T-helper 2 cell (primary cell): Measurements from ENCODE around the gene AFAP1L1.

Source experiments
- DNase-seq, 5 experiments: peaks; one replicate each; pipeline versions ENCODE4 v3.0.0 to v3.0.0-alpha.2; 2012 to 2022

The AFAP1L1 gene

DNA sequence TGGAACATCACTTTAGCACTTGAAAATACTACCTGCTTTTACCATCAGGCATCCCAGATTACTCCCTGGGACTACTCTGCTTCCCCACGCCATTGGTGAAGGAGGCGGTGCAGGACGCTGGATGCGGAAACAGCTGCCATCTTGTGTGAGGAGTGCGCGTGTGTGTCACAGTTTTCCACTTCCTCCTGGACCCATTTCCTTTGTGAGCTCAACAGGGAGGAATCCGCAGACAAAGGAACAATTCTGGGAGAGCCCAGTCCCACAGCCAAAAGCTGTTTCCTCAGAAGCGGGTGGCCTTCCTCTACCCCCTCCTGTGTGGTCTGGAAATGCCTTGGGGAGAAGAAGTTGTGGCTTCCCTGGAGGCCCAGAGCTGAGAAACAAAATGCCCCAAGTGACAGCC is 16.8 kb downstream of the AFAP1L1 start:
- no peak for DNase-seq

- no peak for DNase-seq
These were observed 17.6 kb downstream of the AFAP1L1 start for GRCh38 chr5:149289301-149289700.

GRCh38 chr5:149294872-149295829 is 23.5 kb downstream of the AFAP1L1 start:
- no peak for DNase-seq

- DNase-seq = no peak
These were observed 25.8 kb downstream of the AFAP1L1 start for GRCh38 chr5:149297340-149298025.

GRCh38 chr5:149298163-149298562 is 26.5 kb downstream of the AFAP1L1 start:
- no peak for DNase-seq

GRCh38 chr5:149298842-149299404 is 27.3 kb downstream of the AFAP1L1 start:
- no peak for DNase-seq

DNA sequence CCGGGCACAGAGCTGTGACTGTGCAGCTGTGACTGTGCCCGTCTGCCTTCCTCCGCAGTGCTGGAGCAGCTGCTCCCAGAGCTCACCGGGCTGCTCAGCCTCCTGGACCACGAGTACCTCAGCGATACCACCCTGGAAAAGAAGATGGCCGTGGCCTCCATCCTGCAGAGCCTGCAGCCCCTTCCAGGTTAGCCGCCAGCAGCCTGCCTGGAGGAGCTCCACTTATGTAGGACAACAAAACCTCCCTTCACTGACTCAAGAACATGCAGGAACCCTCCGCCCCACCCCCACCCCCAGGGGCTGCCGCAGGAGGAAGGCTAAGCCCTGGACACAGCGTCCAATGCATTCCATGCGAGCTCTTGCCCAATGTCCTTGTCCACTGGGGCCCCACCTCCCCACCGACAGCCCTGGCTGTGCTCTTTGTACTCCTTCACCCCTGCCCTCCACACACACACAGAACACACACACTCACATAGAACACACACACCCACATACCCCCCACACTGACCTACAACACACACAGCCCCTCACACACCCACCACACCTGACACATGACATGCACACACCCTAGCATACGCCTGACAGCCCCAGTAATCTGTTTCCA is 27.9 kb downstream of the AFAP1L1 start:
- no peak for DNase-seq

DNA sequence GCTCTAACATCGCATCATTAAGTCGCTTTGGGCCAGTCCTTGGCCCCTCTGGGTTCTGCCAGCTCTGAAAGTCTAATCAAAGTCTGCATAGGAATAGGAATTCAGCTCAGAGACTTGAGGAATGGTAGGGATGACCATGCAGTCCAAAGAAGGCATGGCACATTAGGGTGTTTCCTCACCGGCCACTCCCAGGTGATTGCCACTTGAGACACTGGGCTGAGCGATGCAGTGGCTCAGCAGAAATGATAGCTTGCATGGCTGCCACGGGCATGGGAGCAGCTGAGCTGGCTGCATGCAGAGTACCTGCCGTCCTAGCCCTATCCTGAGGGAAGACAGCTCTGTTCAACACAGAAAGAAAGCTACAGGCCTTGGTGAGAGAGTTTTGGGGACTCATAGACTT is 28.8 kb downstream of the AFAP1L1 start:
- no peak for DNase-seq

GRCh38 chr5:149301049-149301743 is 29.5 kb downstream of the AFAP1L1 start:
- no peak for DNase-seq

GRCh38 chr5:149301744-149302380 is 30.2 kb downstream of the AFAP1L1 start:
- DNase-seq = no peak

DNA sequence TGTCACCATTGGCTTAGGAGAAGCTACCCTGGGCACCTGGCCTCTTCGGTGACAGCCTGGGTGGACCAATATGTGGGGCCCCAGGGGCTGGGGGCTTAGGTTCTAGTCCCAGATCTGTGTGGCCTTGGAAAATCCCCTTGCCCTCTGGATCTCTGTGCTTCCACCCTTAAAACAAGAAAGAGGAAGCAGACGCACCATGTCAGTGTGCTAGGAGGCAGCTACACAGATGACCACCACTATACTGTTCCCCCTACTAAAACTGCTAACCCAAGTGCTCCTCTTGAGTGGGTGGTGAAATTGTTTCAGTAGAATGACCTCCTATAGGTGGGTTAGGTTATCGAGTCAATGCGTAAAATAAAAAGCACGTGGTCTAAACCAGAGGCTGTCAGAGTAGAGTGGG is 31.0 kb downstream of the AFAP1L1 start:
- DNase-seq = no peak

DNA sequence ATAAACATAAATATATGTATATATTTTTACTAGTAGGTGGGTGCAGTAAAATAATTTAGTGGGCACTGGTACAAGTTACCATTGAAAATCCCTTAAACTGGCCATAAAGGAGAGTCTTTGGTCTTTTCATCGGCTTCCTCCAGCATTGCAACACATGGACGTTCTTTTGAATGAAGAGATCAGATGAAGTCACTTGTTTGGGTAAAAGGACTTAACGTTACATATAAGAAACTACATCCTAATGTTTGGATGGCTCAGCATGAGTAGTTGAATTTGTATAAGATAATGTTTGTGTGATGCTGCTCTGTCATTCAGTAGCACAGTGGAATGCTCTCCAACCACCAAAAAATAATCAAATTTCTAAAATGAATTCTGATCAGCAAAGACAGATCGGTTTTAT is 31.6 kb downstream of the AFAP1L1 start:
- no peak for DNase-seq

GRCh38 chr5:149304195-149305078 is 32.8 kb downstream of the AFAP1L1 start:
- DNase-seq = no peak

GRCh38 chr5:149309354-149309753 is 37.7 kb downstream of the AFAP1L1 start:
- DNase-seq = no peak

- no peak for DNase-seq
These were observed 38.8 kb downstream of the AFAP1L1 start for GRCh38 chr5:149310488-149310887.

DNA sequence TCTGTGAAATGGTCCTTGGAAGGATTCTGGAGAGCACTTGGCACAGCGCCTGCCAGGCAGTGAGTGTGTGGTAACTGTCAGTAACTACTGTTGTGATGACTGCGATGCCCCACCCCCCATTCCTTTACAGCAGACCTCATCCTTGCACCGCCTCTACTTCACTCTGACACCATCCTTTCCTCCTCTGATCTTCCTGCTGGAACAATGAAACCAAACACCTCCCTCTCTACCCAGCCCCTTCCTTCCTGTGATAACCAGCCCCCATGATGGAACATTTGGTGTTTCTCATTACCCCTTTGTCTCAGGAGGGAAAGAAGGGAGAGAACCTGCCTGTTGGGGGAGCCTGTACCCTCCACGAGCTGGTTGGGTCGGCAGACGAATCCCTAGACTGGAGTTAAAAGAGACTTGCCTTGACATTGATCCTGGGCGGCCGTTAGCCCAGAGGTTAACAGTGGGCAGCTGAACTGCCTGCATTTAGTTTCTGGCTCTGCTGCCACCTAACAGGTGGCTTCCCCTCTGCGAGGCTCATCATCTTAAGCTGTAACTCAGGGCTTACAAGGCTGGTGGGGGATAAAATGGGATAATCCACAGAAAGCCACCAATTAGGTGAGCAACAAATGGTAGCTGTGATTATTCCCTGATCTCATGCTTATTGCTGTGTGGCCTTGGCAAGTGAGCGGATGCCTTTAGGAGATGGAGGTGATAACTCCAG is 39.4 kb downstream of the AFAP1L1 start:
- DNase-seq = no peak

- no peak for DNase-seq
These were observed 41.6 kb downstream of the AFAP1L1 start for GRCh38 chr5:149313151-149313841.

DNA sequence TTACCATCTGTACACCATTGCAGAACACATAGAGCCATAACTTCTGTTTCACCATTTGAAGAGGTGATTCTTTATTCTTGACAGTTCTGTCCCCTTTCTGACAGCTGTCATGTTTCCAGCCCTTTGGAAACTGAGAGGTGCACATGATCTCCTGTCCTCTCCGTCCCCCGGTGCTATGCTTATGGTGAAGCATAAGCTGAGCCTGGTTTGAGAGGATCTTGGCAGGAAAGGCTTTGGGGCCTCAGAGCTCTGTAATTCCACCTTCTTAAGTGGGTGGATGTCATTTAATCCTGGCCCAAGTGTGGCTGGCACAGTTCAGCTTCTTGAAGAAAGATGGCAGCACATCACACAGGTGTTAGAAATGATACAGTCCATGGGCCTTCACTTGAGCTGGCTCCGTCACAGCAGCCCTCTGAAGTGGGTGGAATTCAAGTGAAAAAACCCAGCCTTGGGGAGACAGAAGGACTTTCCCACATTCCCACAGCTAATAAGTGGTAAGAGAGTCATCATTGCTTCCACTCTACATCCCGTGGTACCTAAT is 43.0 kb downstream of the AFAP1L1 start:
- no peak for DNase-seq

GRCh38 chr5:149315753-149316152 is 44.1 kb downstream of the AFAP1L1 start:
- no peak for DNase-seq
